ENCODE data around the gene ATXN10. TPM values are rescaled to one million over a fixed set of nuclear protein-coding genes. Genes with fewer than 3 reads are reported as not detected.

ATXN10 gene
- total RNA-seq, 4 donors from 2014 or later, result 78.5 to 152 (median 113) TPM

DNA sequence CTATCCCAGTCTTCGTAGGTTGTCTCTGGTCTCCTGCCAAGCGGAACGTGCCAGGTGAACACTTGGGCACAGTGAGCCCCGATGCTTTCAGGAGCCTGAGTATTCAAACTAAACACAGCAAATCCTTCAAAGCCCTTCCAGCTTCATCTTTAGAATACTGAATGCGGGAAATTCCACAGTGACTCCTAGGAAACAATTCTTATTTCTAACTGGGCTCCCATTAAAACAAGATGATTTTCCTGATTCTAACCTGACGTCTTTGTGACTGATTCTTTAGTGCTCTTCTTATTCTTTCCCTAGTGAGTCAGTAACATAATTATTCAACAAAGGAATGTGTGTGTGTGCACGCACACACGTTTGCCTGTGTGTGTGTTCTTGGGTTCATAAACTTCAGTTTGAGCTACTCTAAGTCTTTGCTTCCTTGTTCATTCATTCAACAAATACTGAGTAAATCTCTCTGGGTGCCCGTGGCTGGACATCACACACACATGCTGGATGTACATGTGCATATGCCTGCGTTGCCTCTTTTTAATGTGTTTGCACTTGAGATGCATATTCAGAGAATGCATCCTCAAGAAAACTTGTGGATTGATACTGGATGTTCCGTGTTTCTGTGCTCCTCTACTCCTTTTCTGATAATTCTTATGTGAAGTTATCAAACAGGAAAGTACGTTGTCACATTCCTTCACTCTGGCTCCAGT, 170.8 kb downstream of the ATXN10 start:
- Histone ChIP-seq H3K4me3 (no peak overlapping the region), H3K27ac (no peak overlapping the region), H3K9me3 (no peaks in the 10 kb centered on the region), H3K27me3 (no peaks in the 10 kb centered on the region), H3K4me1 (no peaks in the 10 kb centered on the region), H3K36me3 (peaks cover 0 to 73% of the 10 kb centered on the region in 2 donors)
- 84 to 89% methylated on average over 9 to 12 of the region's 12 CpGs for WGBS, 2 donors (ENCODE audit: low coverage in 1 of 2)
- TF ChIP-seq POLR2AphosphoS5 (IDR thresholded peaks at IDR 0.05), result no peak
- TF ChIP-seq POLR2A (IDR thresholded peaks at IDR 0.05), result no peak
- no peak for TF ChIP-seq EP300 (IDR thresholded peaks at IDR 0.05)
- TF ChIP-seq, protein P1, sequence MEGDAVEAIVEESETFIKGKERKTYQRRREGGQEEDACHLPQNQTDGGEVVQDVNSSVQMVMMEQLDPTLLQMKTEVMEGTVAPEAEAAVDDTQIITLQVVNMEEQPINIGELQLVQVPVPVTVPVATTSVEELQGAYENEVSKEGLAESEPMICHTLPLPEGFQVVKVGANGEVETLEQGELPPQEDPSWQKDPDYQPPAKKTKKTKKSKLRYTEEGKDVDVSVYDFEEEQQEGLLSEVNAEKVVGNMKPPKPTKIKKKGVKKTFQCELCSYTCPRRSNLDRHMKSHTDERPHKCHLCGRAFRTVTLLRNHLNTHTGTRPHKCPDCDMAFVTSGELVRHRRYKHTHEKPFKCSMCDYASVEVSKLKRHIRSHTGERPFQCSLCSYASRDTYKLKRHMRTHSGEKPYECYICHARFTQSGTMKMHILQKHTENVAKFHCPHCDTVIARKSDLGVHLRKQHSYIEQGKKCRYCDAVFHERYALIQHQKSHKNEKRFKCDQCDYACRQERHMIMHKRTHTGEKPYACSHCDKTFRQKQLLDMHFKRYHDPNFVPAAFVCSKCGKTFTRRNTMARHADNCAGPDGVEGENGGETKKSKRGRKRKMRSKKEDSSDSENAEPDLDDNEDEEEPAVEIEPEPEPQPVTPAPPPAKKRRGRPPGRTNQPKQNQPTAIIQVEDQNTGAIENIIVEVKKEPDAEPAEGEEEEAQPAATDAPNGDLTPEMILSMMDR (IDR thresholded peaks at IDR 0.05), result no peak
- no peak for ATAC-seq

DNA sequence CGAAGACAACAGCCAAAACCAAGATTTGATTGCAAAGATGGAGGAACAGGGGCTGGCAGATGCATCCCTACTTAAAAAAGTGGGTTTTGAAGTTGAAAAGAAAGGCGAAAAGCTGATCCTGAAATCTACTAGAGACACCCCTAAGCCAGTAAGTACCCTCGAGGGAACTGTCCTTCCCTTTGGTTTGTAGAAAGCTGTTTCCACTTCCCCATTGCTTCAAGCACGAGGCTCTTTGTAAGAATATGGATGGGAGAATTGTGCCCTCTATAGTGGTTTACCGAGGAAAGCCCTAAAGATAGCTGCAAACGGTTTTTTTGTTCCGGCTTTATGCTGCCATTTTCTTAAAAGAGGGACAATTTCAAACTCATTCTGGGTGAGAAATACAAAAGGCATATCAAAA, 171.4 kb downstream of the ATXN10 start:
- Histone ChIP-seq H3K36me3 (peaks cover 0 to 79% of the 10 kb centered on the region in 2 donors), H3K4me3 (no peak overlapping the region), H3K9me3 (no peaks in the 10 kb centered on the region), H3K27ac (no peak overlapping the region), H3K4me1 (no peaks in the 10 kb centered on the region), H3K27me3 (no peaks in the 10 kb centered on the region)
- no peak for ATAC-seq
- WGBS, 2 donors (ENCODE audit: low coverage in 1 of 2), result 72 to 86% methylated on average over 5 to 7 of the region's 7 CpGs
- no peak for TF ChIP-seq POLR2A (IDR thresholded peaks at IDR 0.05)
- TF ChIP-seq, protein P1 (IDR thresholded peaks at IDR 0.05), result no peak
- no peak for TF ChIP-seq POLR2AphosphoS5 (IDR thresholded peaks at IDR 0.05)
- no peak for TF ChIP-seq EP300 (IDR thresholded peaks at IDR 0.05)

DNA sequence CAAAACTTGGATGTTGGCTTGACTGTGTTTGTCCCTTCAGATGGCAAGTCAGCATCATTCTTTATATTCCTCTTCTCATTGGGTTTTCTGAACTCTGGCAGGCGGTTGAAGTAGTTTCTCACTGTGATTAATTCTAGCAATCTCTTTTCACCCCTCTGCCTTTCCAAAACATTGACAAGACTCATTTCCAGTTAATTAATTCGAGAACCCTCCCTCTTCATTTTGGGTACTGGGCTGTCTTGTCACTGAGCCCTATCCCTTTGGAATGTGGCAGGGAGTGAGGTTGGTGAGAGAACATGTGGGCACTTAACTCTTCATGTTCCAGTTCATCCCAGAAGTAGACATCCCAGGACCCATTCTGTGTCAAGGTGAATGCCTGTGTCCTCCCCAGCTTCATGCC, 172.4 kb downstream of the ATXN10 start:
- TF ChIP-seq EP300 (IDR thresholded peaks at IDR 0.05), result no peak
- no peak for TF ChIP-seq POLR2A (IDR thresholded peaks at IDR 0.05)
- TF ChIP-seq, protein P1 (IDR thresholded peaks at IDR 0.05), result no peak
- TF ChIP-seq POLR2AphosphoS5 (IDR thresholded peaks at IDR 0.05), result no peak
- ATAC-seq, result no peak
- Histone ChIP-seq H3K27me3 (no peaks in the 10 kb centered on the region), H3K9me3 (no peaks in the 10 kb centered on the region), H3K36me3 (peaks cover 0 to 89% of the 10 kb centered on the region in 2 donors), H3K27ac (no peak overlapping the region), H3K4me1 (no peaks in the 10 kb centered on the region), H3K4me3 (no peak overlapping the region)
- WGBS, 2 donors (ENCODE audit: low coverage in 1 of 2), result 60 to 69% methylated on average over 2 of the region's 2 CpGs

DNA sequence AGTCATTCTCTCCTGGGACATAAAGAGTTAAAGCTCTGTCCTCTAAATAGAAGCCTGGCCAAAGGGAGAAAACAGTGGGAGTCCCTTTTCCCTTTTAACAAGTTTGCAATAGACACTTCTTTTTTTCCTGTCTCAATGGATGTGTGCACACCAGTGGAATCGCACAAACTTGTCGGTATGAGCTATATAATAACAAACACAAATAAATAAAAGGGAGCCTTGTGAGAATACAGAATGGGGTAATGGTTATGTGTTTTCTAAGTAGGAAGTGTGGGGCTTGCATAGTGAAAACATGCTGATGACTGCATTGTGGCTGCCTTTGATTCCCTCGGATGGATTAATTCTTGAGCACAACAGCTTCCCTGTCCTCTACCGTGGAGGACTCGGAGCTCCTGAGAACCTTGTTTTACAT, 173.4 kb downstream of the ATXN10 start:
- no peaks in the 10 kb centered on the region for H3K9me3 ChIP-seq
- H3K36me3 ChIP-seq, result peaks cover 0 to 87% of the 10 kb centered on the region in 2 donors
- no peak for ATAC-seq
- H3K4me3 ChIP-seq, result no peak overlapping the region
- no peaks in the 10 kb centered on the region for H3K4me1 ChIP-seq
- TF ChIP-seq, protein P1 (IDR thresholded peaks at IDR 0.05), result no peak
- no peak for TF ChIP-seq EP300 (IDR thresholded peaks at IDR 0.05)
- no peak for TF ChIP-seq POLR2AphosphoS5 (IDR thresholded peaks at IDR 0.05)
- no peaks in the 10 kb centered on the region for H3K27me3 ChIP-seq
- no peak overlapping the region for H3K27ac ChIP-seq
- WGBS, 2 donors (ENCODE audit: low coverage in 1 of 2), result 41 to 67% methylated on average over 2 to 5 of the region's 5 CpGs

DNA sequence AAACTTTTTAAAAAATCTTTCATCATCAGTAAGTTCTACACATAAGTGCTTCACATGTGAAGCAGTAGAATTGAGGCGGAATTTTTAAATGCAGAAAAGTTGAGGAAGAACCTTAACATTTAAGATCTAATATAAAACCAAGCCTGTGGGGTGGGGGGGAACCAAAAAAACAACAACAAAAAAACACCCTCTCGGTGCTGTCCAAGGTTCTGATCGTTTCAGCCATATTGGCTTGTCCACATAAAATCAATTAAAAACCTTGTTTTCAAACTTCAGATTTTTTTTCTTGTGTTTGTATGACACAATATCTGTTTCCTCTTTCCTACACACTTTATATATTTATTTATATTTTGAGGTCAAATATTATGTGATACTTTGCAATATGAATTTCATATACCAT, 175.3 kb downstream of the ATXN10 start:
- no peak for TF ChIP-seq EP300 (IDR thresholded peaks at IDR 0.05)
- TF ChIP-seq, protein P1 (IDR thresholded peaks at IDR 0.05), result no peak
- no peak for TF ChIP-seq POLR2A (IDR thresholded peaks at IDR 0.05)
- no peak for TF ChIP-seq POLR2AphosphoS5 (IDR thresholded peaks at IDR 0.05)
- Histone ChIP-seq H3K4me1 (no peaks in the 10 kb centered on the region), H3K27ac (no peak overlapping the region), H3K4me3 (no peak overlapping the region), H3K27me3 (no peaks in the 10 kb centered on the region), H3K36me3 (peaks cover 0 to 87% of the 10 kb centered on the region in 2 donors), H3K9me3 (peaks cover 0 to 2% (median 0%) of the 10 kb centered on the region in 3 donors)
- no peak for ATAC-seq
- 89 to 93% methylated on average over 3 of the region's 3 CpGs for WGBS, 2 donors (ENCODE audit: low coverage in 1 of 2)

Data from gastroesophageal sphincter (tissue), 4 donors.